ENCODE measurements around the gene MB.

Gene MB

GRCh38 chr22:35560366-35560765 is 56.8 kb downstream of the MB start:
- no peak for TF ChIP-seq CTCF (IDR thresholded peaks at IDR 0.05; ENCODE audit: insufficient read depth, low read length, poor library complexity, severe bottlenecking)
- H3K4me3 ChIP-seq (replicated peaks; ENCODE audit: low read depth, low read length): no peak overlapping the region
- H3K27me3 ChIP-seq (replicated peaks; ENCODE audit: control insufficient read depth, insufficient read depth, low read length): no peaks in the 10 kb centered on the region; the same call in none of the 2 replicates
- H3K36me3 ChIP-seq (ENCODE audit: control insufficient read depth, insufficient read depth, low read length): no peaks in the 10 kb centered on the region
- DNase-seq (ENCODE audit: extremely low read depth, insufficient read length): no peak

- Histone ChIP-seq H3K27me3 (replicated peaks; ENCODE audit: control insufficient read depth, insufficient read depth, low read length) (no peaks in the 10 kb centered on the region; the same call in none of the 2 replicates), H3K36me3 (ENCODE audit: control insufficient read depth, insufficient read depth, low read length) (no peaks in the 10 kb centered on the region), H3K4me3 (replicated peaks; ENCODE audit: low read depth, low read length) (no peak overlapping the region)
- TF ChIP-seq CTCF (IDR thresholded peaks at IDR 0.05; ENCODE audit: insufficient read depth, low read length, poor library complexity, severe bottlenecking): no peak
- DNase-seq (ENCODE audit: extremely low read depth, insufficient read length): no peak
These were observed 57.6 kb downstream of the MB start for GRCh38 chr22:35559354-35560005.

GRCh38 chr22:35558719-35559118 is 58.4 kb downstream of the MB start:
- no peak for DNase-seq (ENCODE audit: extremely low read depth, insufficient read length)
- no peak for TF ChIP-seq CTCF (IDR thresholded peaks at IDR 0.05; ENCODE audit: insufficient read depth, low read length, poor library complexity, severe bottlenecking)

GRCh38 chr22:35558031-35558430 is 59.1 kb downstream of the MB start:
- H3K27me3 ChIP-seq (replicated peaks; ENCODE audit: control insufficient read depth, insufficient read depth, low read length): no peaks in the 10 kb centered on the region; the same call in none of the 2 replicates
- no peak overlapping the region for H3K4me3 ChIP-seq (replicated peaks; ENCODE audit: low read depth, low read length)
- no peak for TF ChIP-seq CTCF (IDR thresholded peaks at IDR 0.05; ENCODE audit: insufficient read depth, low read length, poor library complexity, severe bottlenecking)
- DNase-seq (ENCODE audit: extremely low read depth, insufficient read length): no peak
- H3K36me3 ChIP-seq (ENCODE audit: control insufficient read depth, insufficient read depth, low read length): no peaks in the 10 kb centered on the region

More at GRCh38 chr22:35558719-35559118, 58.4 kb downstream of the MB start:
- no peak overlapping the region for H3K4me3 ChIP-seq (replicated peaks; ENCODE audit: low read depth, low read length)
- no peaks in the 10 kb centered on the region; the same call in none of the 2 replicates for H3K27me3 ChIP-seq (replicated peaks; ENCODE audit: control insufficient read depth, insufficient read depth, low read length)
- no peaks in the 10 kb centered on the region for H3K36me3 ChIP-seq (ENCODE audit: control insufficient read depth, insufficient read depth, low read length)
